Activated naive CD8-positive, alpha-beta T cell treated with anti-CD3 and anti-CD28 coated beads, Interleukin-2, amount 50 U/mL, for 24 hours (primary cell): Measurements from ENCODE around the gene WNK3.

Experiments
- ATAC-seq: fragments of 150-1000 bp; cut with Tn5 transposase; one replicate; pipeline ENCODE4 v1.10.0; 2021
- DNase-seq: peaks from one replicate; pipeline ENCODE4 v3.0.0; 2021
- H3K27ac Mint-ChIP-seq: one replicate; pipeline ENCODE4 v1.8.0; 2021; ENCODE audit warnings: mild to moderate bottlenecking, mixed read lengths
- H3K27me3 Mint-ChIP-seq: one replicate; pipeline ENCODE4 v1.8.0; 2021; ENCODE audit warnings: mixed read lengths
- H3K36me3 Mint-ChIP-seq: one replicate; pipeline ENCODE4 v1.8.0; 2021; ENCODE audit warnings: low read depth, mixed read lengths
- H3K4me1 Mint-ChIP-seq: one replicate; pipeline ENCODE4 v1.8.0; 2021; ENCODE audit warnings: mixed read lengths
- H3K4me3 Mint-ChIP-seq: one replicate; pipeline ENCODE4 v1.8.0; 2021; ENCODE audit warnings: mild to moderate bottlenecking, moderate library complexity, mixed read lengths
- H3K9me3 Mint-ChIP-seq: one replicate; pipeline ENCODE4 v1.8.0; 2021; ENCODE audit warnings: mixed read lengths

Gene WNK3

DNA sequence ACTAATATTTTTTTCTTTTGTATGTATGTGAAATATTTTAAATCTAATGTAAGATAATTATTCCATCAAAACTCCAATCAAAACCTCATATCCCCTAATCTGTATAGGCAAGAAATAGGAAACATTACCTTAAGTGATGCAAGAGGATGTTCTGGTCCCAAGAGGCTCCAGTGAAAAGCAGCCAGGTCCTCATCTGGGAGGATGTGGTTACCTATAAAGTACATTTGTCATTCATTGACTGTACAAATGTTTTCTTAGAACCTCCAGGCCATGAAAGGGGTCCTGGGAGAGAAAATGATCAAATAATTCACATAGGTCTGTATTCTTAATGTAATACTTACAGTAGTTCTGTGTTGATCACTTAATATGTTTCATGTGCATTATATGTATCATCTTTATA, 200.3 kb downstream of the WNK3 start:
- Mint-ChIP-seq H3K4me1 (no peaks in the 10 kb centered on the region), H3K36me3 (peaks cover 3% of the 10 kb centered on the region), H3K9me3 (no peaks in the 10 kb centered on the region), H3K27me3 (no peaks in the 10 kb centered on the region), H3K27ac (no peak overlapping the region), H3K4me3 (no peak overlapping the region)
- ATAC-seq = no peak
- DNase-seq = no peak
